IMR-90 (cell line): Measurements from ENCODE around the gene ARID3C.

Experiments used
- BHLHE40 ChIP-seq: fragments of 150-350 bp; IDR thresholded peaks from 2 replicates; pipeline ENCODE4 v1.6.1; 2016; ENCODE audit warnings: mild to moderate bottlenecking, low read depth, low read length
- CEBPB ChIP-seq: IDR thresholded peaks from 2 replicates; pipeline ENCODE4 v1.6.1; 2012; ENCODE audit warnings: low read depth, low read length, improper control_type of control experiment
- CTCF ChIP-seq: conservative IDR thresholded peaks from 2 replicates; pipeline ENCODE4 v1.5.1; 2012; ENCODE audit warnings: mild to moderate bottlenecking, low read depth, low read length, improper control_type of control experiment
- ELK1 ChIP-seq: fragments of 150-350 bp; IDR thresholded peaks from 2 replicates; pipeline ENCODE4 v1.6.1; 2016; ENCODE audit warnings: low read depth, mild to moderate bottlenecking, low read length, moderate library complexity, borderline replicate concordance
- MAFK ChIP-seq: IDR thresholded peaks from 2 replicates; pipeline ENCODE4 v1.6.1; 2012; ENCODE audit warnings: low read depth, low read length, improper control_type of control experiment
- MXI1 ChIP-seq: IDR thresholded peaks from 2 replicates; pipeline ENCODE4 v1.6.1; 2012; ENCODE audit warnings: low read depth, mild to moderate bottlenecking, low read length, moderate library complexity, borderline replicate concordance
- POLR2A ChIP-seq: IDR thresholded peaks from 2 replicates; pipeline ENCODE4 v1.6.1; 2012; ENCODE audit warnings: mild to moderate bottlenecking, low read depth, low read length
- RAD21 ChIP-seq: IDR thresholded peaks from 2 replicates; pipeline ENCODE4 v1.6.1; 2012; ENCODE audit warnings: low read length, improper control_type of control experiment
- RCOR1 ChIP-seq: IDR thresholded peaks from 2 replicates; pipeline ENCODE4 v1.6.1; 2012; ENCODE audit warnings: mild to moderate bottlenecking, low read length, improper control_type of control experiment; ENCODE audit not compliant: insufficient replicate concordance
- SMC3 ChIP-seq: fragments of 150-350 bp; IDR thresholded peaks from 2 replicates; pipeline ENCODE4 v1.6.1; 2016; ENCODE audit warnings: low read depth, mild to moderate bottlenecking, antibody characterized with exemption, low read length, moderate library complexity
- USF2 ChIP-seq: fragments of 150-350 bp; IDR thresholded peaks from 2 replicates; pipeline ENCODE4 v1.6.1; 2017; ENCODE audit warnings: mild to moderate bottlenecking, antibody characterized with exemption, low read length, low read depth

GRCh38 chr9:34584970-34585369 is 43.9 kb downstream of the ARID3C start:
- no peak for TF ChIP-seq CTCF
- TF ChIP-seq RCOR1: no peak
- TF ChIP-seq RAD21: no peak
- TF ChIP-seq POLR2A: no peak
- TF ChIP-seq SMC3: no peak
- no peak for TF ChIP-seq CEBPB
- TF ChIP-seq MXI1: no peak
- TF ChIP-seq ELK1: no peak
- TF ChIP-seq MAFK: no peak
- no peak for TF ChIP-seq USF2
- TF ChIP-seq BHLHE40: no peak
